LoVo (cell line): ENCODE measurements around the gene SORBS2.

Source experiments
- DNase-seq: peaks from one replicate; pipeline ENCODE4 v3.0.0-alpha.2; 2016; ENCODE audit warnings: low spot score

SORBS2 gene

GRCh38 chr4:185738820-185739219, 73.2 kb downstream of the SORBS2 start:
- no peak for DNase-seq

- no peak for DNase-seq
Observed at GRCh38 chr4:185738038-185738552, 73.9 kb downstream of the SORBS2 start.

- no peak for DNase-seq
Observed at GRCh38 chr4:185737489-185738037, 74.4 kb downstream of the SORBS2 start.

GRCh38 chr4:185736882-185737281, 75.1 kb downstream of the SORBS2 start:
- no peak for DNase-seq

- DNase-seq, result no peak
Observed at GRCh38 chr4:185735866-185736400, 76.1 kb downstream of the SORBS2 start.

GRCh38 chr4:185734930-185735329, 77.1 kb downstream of the SORBS2 start:
- DNase-seq, result no peak

- DNase-seq, result no peak
Observed at GRCh38 chr4:185734214-185734613, 77.8 kb downstream of the SORBS2 start.

- DNase-seq, result no peak
Observed at GRCh38 chr4:185730849-185731608, 81.0 kb downstream of the SORBS2 start.

GRCh38 chr4:185730387-185730786, 81.6 kb downstream of the SORBS2 start:
- DNase-seq, result no peak

GRCh38 chr4:185729391-185729804, 82.6 kb downstream of the SORBS2 start:
- DNase-seq, result no peak

- DNase-seq, result no peak
Observed at GRCh38 chr4:185728893-185729292, 83.1 kb downstream of the SORBS2 start.

GRCh38 chr4:185726931-185727330, 85.1 kb downstream of the SORBS2 start:
- DNase-seq, result no peak

- DNase-seq, result no peak
Observed at GRCh38 chr4:185723631-185724260, 88.2 kb downstream of the SORBS2 start.

GRCh38 chr4:185722029-185722316, 90.0 kb downstream of the SORBS2 start:
- no peak for DNase-seq

GRCh38 chr4:185721190-185722028, 90.6 kb downstream of the SORBS2 start:
- DNase-seq, result no peak

GRCh38 chr4:185719500-185719858, 92.5 kb downstream of the SORBS2 start:
- no peak for DNase-seq

- DNase-seq, result no peak
Observed at GRCh38 chr4:185718578-185719499, 93.2 kb downstream of the SORBS2 start.

- no peak for DNase-seq
Observed at GRCh38 chr4:185717377-185717741, 94.6 kb downstream of the SORBS2 start.

GRCh38 chr4:185716577-185717376, 95.2 kb downstream of the SORBS2 start:
- no peak for DNase-seq

GRCh38 chr4:185716141-185716551, 95.8 kb downstream of the SORBS2 start:
- no peak for DNase-seq
